Fibroblast of skin of right quadriceps (primary cell): ENCODE measurements around the gene NOSTRIN.

ENCODE experiments used
- DNase-seq: peaks from one replicate; pipeline ENCODE4 v3.0.0-alpha.2; 2013

Gene NOSTRIN

DNA sequence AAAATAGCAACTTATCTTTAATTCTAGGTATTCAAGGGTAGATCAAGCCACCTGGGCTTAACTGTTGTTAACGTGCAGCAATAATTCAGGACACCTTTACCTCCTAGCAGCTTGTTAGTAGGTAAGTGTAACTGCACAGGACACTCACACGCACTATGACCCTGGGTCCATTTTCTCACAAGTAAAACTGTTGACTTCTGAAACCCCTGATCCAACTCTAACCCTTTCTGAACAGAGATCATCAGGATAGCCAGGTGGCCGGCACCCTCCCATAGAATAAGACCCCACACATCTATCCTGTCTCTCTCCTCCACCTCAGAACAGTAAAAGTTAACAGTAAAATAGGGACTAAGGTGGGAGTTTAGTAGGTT is 87.2 kb downstream of the NOSTRIN start:
- DNase-seq, result no peak

DNA sequence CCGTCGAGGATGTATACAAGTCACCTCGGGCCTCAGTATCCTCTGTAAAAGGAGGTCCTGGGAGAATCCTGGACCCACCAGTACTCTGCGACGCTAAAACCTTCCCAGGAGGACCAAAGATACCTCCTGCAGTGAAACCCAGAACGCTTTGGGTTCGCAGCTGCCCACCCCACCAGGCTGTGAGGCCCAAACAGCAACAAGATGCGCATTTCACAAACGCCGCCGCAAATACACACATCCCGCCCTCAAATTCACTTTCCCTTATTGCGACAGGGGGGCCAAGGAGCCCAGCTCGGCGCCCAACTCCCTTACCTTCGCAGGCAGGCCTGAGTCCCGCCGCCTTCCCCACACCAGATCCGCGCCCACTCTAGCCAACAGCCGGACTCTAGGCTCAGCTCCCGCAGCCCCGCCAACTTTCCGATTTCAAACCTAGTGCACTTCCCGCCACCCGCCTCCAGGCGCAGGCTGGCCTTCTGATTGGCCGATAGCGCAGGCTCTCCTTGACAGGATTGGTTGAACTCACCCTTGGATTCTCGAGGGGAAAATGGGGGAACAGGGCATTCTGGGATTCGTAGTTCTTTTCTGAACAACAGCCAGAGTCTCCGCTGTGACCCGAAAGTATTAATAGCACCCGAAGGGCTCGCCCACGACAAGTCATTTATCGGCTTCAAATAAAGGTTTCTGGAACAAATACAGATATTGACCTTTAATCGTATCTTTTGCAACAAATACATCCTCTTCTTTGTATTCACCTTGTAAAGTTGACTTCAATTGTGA is 87.8 kb downstream of the NOSTRIN start, which contains the start of gene SPC25:
TSS of gene SPC25 (minus strand) at position 425 of the 777 bp plus-strand sequence. CDS start 911 bp downstream, outside the sequence.
- DNase-seq, result peak; percentile 91

DNA sequence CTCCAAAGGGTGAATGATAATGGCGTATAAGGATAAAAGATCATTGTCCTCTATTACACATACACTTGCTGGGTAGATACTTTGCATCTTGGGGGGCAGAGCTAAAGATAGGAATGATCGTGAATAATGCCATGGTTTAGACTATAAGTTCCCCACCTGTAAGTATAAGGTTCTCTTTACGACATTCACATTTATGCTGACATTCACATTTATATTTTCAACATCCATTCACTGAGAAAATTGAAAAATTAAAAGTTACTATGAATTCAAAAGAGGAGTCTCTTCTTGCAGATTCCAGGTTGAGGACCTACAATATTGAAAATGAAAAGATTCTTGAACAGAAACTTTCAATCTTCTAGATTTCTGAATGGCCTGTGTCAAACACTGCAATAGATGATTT is 89.9 kb downstream of the NOSTRIN start:
- DNase-seq, result no peak

DNA sequence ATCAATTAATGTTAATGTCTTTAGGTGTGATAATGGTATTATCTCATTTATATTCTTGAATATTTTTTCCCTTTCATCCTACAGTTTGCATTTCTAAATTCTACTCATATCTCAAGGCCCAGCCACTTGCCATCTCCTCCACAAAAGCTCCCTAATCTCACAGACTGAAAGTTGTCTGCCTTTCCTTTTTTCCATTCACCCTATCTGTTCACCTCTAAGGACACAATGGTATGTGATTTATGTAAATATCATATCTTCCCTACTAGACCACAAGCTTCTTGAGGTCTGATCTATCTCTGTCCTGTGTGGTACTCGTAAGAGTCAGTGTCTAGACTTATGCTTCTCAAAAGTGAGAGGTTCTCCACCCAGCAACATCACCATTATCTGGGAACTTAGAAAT is 91.7 kb downstream of the NOSTRIN start:
- DNase-seq, result no peak

DNA sequence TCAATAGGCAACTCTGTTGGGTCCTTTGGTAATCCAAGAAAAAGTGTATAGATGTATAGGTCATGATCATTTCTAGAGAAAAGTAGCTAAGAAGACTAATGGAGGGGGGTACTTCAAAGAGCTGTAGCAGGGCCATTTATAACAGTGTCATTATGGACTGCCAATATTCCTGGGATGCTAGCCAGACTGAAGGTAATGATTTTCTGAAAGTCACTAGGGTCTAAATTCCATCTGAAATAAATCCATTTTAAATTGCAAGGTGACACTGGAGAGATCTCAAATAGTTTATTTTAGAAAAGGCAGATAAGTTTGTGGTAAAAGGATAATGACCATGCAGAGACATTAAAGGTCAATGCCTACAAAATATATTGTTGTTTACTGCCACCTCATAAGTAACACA is 92.3 kb downstream of the NOSTRIN start:
- DNase-seq, result no peak

DNA sequence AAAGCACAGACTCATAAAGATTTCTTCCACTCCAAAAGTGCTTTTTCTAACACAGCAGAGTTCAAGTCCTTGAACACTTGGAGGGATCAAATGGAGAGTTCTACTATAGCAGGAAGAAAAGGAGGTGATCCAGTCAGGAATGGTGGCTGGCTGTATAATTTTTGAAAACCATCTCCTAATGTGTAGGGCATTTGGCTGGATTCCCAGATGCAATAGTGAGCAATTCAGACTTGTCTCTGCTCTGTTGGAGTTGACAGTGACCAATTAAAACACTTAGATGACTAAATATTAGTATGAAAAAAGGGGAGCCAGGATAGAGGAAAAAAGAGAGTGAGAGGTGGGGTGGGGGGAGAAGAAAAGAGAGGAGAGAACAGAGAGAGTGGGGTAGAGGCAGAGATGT is 93.3 kb downstream of the NOSTRIN start:
- peak; percentile 14 for DNase-seq

DNA sequence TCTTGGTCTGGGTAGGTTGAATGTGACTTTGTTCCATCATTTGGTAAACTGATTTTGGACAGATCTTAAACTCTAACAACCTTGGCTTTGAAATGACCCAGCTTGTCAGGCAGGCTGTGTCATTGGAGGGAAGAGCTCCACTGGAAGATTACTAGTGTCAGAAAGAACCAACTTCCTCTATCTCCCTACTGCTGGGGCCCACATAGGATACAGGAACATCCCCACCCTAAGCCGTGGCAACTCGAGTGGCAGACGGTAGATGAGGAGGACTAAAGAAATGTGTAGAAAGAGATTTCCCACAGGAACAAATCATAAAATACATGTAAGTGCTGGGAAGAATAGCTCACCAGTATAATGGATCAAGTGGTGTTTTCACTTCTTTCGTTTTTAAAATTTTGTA is 94.3 kb downstream of the NOSTRIN start:
- no peak for DNase-seq

DNA sequence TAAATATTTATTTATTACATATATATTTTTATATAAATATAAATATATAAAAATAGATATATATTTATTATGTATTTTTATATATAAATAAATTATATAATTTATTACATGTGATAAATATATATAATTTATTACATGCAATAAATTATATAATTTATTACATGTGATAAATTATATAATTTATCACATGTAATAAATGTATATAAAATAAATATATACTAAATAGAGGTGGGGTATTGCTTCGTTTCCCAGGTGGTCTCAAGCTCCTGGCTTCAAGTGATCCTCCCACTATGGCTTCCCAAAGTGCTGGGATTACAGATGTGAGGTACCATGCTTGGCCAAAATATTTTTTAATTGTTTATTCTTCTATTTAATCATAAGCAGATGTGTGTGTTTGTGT is 95.0 kb downstream of the NOSTRIN start:
- DNase-seq, result no peak

DNA sequence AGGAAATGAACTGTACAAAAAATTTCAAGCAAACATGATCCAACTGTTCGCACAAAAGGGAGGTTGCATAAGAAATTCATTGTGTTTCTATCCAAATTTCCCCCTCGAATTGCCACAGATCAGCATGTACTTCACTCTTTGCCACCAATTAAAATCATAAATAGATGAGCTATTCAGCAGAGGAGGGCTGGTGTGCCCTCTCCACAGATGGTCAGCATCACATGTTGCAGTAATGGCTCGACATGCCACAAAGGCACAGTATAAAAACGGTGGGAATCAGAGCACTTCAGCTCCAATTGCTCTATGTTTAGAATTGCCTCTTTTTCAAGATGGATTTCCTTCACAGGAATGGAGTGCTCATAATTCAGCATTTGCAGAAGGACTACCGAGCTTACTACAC is 98.6 kb downstream of the NOSTRIN start, which contains the start of gene G6PC2:
TSS of gene G6PC2 (plus strand) at position 289 of the 400 bp plus-strand sequence. CDS start at position 330, 41 bp downstream.
- DNase-seq, result no peak

DNA sequence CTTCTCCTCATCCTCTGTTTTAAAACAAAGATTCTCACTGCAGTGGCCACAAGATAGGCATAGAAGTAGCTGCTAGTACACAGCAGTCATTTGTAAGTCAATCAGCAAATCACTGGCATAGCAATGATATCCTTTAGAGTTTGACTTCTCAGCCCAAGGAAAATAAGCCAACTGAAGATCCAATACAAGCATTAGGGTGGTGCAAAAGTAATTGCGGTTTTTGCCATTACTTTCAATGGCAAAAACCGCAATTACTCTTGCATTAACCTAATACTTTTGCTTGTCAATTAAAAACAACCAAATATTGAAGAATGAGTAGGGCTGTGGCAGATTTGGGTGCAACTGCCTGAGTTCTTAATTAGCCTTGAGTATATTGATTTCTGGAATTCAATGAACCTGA is 101.5 kb downstream of the NOSTRIN start:
- DNase-seq, result no peak

DNA sequence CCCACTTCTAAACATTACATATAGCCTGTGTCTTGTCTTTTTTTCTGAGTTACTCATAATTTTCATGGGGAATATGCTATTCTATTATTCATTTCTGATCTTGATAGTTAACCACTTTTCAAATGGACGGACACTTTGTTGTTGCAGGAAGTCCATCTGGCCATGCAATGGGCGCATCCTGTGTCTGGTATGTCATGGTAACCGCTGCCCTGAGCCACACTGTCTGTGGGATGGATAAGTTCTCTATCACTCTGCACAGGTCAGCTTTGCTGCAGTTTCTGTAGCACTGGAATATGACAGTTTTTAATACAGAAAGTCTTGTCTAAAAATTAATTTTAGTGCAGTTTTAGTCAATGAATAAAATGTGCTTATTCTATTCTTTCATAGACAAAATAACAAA is 101.9 kb downstream of the NOSTRIN start:
- DNase-seq, result no peak

DNA sequence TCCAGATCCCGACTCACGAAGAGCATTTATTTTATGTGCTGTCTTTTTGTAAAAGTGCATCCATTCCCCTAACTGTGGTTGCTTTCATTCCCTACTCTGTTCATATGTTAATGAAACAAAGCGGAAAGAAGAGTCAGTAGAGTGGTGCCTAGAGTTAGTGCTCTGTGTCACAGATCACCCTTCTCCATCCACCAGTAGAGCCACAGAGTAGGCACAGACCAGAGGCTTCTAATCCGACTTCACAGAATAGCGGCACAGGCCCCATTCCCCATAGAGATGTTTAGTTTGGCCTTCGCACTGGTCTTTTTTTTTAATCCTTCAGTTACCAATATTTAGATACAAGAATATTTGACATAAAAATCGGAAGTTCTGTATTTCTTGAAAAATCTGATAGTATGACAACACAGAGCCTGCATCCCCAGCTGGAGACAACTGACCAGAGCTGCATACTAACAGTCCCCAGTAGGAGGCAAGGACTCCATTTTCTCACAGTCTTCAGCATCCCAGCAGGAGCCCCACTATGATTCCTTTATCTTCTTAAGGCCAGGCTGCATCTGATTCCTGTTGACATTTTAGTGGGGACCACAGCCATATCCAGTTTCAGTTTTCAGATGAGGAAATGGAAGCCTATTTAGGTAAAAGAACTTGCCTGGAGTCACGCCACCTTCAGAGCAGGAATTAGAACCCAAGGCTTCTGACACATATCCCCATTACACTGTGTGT is 105.7 kb downstream of the NOSTRIN start:
- no peak for DNase-seq

DNA sequence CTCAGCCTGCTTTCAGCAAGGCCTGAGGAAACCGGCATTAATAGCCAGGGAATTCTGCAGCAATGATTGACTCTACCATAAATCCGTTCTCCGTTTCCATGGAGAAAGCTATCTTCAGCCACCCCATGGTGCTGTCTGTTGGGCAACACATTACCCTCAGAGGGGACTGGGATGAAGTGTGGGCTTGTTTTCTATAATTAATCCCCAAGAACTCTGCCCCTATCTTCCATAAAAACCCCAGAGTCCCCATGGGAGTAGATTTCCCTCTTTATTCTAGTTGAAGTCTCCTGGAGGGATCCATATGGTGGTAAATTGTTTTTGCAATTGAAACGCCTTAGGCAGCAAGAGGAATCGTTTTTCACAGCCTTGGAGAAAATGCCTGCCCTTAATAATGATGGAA is 107.9 kb downstream of the NOSTRIN start:
- DNase-seq, result no peak

DNA sequence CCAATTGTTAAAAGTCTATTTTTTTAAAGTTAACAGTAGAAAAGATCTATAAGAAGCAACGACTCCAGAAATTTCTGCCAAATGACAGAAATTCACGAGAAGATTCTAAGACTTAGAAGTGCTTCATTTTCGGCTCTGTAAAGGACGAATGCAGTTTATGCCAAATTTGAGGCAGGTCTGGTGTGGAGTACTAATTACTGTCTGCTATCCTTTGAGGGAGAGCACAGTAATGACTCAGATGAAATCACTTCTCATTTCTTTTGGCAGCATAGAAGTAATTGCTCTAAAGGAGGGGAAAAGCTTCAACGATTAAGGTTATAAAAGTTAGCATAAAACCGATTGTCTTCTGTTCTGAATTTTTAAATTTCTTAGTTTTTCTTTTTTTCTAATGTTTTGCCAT is 110.0 kb downstream of the NOSTRIN start:
- DNase-seq, result no peak

DNA sequence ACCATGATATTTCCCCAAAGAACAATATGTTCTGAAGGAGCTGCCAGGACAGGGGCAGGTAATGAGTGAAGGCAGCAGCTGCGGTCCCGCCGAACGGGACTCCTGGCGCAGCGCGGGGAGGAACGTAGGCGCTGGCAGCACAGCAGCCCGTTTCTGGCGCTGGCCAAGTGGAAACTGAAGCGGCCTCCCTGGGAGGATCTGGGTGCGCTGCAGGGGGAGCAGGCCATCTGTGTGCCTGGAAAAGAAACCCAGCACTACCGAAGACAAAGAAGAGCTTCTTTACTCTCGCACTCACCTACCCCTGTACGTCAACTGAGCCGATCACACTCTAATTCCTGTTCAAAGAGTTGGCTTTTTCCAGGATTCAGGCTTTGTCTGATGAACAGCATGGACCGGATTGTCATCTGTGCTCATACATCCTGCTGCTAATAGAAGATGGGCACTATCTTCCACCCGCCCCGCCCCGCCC is 110.5 kb downstream of the NOSTRIN start:
- peak; percentile 8 for DNase-seq

DNA sequence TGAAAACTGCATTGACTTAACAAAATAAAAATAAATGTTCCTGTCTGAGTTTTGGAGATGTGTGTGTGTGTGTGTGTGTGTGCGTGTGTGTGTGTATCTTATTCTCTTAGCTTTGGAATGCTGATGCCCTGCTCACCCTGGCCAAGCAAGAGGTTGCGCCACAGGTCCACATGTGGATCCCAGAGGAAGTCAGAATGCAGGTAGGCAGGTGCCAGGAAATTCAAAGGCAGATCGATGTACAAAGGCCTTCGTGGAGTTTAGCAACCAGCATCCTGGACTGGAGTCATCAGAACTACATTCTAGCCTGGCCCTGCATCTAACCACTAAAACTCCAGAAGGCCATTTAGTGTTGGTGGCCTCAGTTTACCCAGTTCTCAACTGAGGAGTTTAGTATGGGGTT is 111.1 kb downstream of the NOSTRIN start:
- no peak for DNase-seq
